Measurements from ENCODE around the gene USH1C.

Gene USH1C

DNA sequence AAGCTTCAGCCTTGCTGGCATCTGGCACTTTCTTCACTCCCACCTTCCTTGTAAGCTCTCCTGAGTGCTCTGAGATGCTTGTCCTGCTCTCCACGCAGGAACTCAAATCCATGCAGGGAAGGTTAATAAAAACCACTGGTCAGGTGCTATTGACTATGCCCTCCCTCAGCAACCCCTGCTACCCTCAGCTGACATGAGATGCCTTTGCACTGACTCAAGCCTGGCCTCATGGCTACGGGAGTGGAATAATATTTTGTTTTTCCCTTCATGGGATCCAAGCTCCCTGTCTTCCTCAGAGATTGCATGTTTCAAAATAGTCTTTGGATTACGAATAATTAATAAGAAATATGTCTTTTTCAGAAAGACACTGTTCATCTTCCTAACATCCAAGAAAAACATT is 35.9 kb downstream of the USH1C start:
- H3K9ac ChIP-seq (ENCODE audit: low read depth, low read length): no peak overlapping the region
- H3K4me1 ChIP-seq (ENCODE audit: control insufficient read depth, insufficient read depth, low read length): peaks cover 4% of the 10 kb centered on the region
- H3K4me2 ChIP-seq (ENCODE audit: low read length): no peak overlapping the region
- H3K36me3 ChIP-seq (ENCODE audit: insufficient read depth, low read length): no peaks in the 10 kb centered on the region
- H3K27me3 ChIP-seq (ENCODE audit: control insufficient read depth, insufficient read depth, low read length): peaks cover 73% of the 10 kb centered on the region
- H3K4me3 ChIP-seq (ENCODE audit: low read length): no peak overlapping the region
- no peaks in the 10 kb centered on the region for H3K9me3 ChIP-seq (replicated peaks; ENCODE audit: low read length)

DNA sequence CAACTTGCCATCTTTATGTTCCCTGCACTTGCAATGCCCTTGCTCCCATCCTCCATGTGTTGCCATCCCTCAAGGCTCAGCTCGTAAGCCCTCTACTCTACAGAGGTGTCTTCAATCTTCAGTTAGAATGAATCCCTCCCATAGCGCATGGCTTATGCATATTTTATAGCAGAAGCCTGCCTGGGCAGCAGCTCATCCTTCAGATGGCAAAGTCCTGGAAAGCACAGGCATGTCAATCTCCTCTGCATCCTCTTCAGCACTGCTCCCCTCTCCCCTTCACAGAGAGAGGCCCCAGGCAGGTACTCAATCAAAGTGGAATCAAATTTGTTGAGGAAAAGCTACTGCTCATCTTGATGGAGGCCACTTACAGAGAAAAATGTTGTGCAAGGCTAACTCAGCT is 36.4 kb downstream of the USH1C start:
- Histone ChIP-seq H3K4me2 (ENCODE audit: low read length) (no peak overlapping the region), H3K9me3 (replicated peaks; ENCODE audit: low read length) (no peaks in the 10 kb centered on the region), H3K9ac (ENCODE audit: low read depth, low read length) (no peak overlapping the region), H3K27me3 (ENCODE audit: control insufficient read depth, insufficient read depth, low read length) (peaks cover 73% of the 10 kb centered on the region), H3K4me3 (ENCODE audit: low read length) (no peak overlapping the region), H3K4me1 (ENCODE audit: control insufficient read depth, insufficient read depth, low read length) (peaks cover 4% of the 10 kb centered on the region), H3K36me3 (ENCODE audit: insufficient read depth, low read length) (no peaks in the 10 kb centered on the region)

DNA sequence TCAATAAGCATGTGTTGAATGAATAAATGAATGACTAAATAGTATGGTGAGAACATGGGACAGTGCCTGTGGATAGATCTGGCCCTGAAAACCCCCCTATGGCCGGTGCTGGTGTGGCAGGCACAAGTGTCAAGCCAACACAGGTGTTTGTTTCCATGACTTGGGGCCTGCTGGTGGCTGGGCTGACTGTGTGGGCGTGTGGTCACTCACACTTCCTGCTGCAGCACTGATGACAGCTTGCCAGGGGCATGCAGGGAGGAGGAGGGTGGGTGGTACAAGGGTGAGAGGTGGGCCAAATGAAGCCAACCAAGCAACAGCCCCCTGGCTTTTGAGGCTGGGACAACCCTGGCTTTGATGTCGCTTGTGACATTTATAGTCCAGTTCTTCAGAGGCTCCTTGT is 37.3 kb downstream of the USH1C start:
- H3K4me1 ChIP-seq (ENCODE audit: control insufficient read depth, insufficient read depth, low read length): peaks cover 4% of the 10 kb centered on the region
- no peak overlapping the region for H3K4me2 ChIP-seq (ENCODE audit: low read length)
- H3K4me3 ChIP-seq (ENCODE audit: low read length): no peak overlapping the region

DNA sequence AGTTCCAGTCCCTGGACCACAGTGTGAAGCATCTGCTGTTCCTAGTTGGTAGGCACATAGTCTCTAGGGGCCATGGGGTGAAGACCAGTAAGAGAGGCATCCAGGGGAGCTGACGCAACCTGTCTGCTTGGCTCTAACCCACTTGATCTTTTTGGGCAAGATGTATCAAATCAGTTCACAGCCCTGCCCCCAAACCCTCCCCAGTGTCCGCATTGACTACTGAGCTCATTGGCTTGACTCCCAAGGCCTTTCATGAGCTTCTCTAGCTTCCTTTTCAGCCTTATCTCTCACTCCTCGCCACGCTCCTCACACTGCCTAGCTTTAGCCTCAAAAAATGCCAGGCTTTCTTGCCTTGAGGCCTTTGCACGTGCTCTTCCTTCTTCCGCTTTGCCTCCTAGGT is 37.9 kb downstream of the USH1C start:
- Histone ChIP-seq H3K4me2 (ENCODE audit: low read length) (no peak overlapping the region), H3K9ac (ENCODE audit: low read depth, low read length) (no peak overlapping the region), H3K4me3 (ENCODE audit: low read length) (no peak overlapping the region), H3K36me3 (ENCODE audit: insufficient read depth, low read length) (no peaks in the 10 kb centered on the region), H3K27me3 (ENCODE audit: control insufficient read depth, insufficient read depth, low read length) (peaks cover 72% of the 10 kb centered on the region), H3K9me3 (replicated peaks; ENCODE audit: low read length) (no peaks in the 10 kb centered on the region), H3K4me1 (ENCODE audit: control insufficient read depth, insufficient read depth, low read length) (peaks cover 4% of the 10 kb centered on the region)

More for the DNA sequence above, 37.3 kb downstream of the USH1C start:
- no peaks in the 10 kb centered on the region for H3K36me3 ChIP-seq (ENCODE audit: insufficient read depth, low read length)
- peaks cover 73% of the 10 kb centered on the region for H3K27me3 ChIP-seq (ENCODE audit: control insufficient read depth, insufficient read depth, low read length)
- H3K9me3 ChIP-seq (replicated peaks; ENCODE audit: low read length): no peaks in the 10 kb centered on the region
- H3K9ac ChIP-seq (ENCODE audit: low read depth, low read length): no peak overlapping the region

DNA sequence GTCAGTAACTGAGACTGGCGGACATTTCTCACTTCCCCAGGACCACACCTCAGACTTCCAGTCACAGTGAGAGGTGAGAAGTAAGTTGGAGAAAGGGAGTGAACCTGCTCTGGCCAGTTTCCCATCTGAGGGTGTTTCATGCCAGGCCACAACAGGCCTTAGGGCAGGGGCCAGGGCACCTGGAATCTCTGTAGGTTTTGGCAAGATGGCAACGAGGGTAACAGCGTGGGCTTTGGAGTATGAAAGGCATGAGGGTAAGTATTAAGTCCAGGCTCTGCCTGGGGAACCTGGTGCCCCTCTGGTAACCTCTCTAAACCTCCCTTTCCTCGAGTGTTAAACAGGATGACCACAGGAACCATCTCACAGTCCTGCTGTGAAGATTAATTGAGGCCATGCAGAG is 39.1 kb downstream of the USH1C start:
- Histone ChIP-seq H3K9me3 (replicated peaks; ENCODE audit: low read length) (no peaks in the 10 kb centered on the region), H3K4me3 (ENCODE audit: low read length) (no peak overlapping the region), H3K4me1 (ENCODE audit: control insufficient read depth, insufficient read depth, low read length) (peaks cover 4% of the 10 kb centered on the region), H3K4me2 (ENCODE audit: low read length) (no peak overlapping the region), H3K36me3 (ENCODE audit: insufficient read depth, low read length) (no peaks in the 10 kb centered on the region), H3K9ac (ENCODE audit: low read depth, low read length) (no peak overlapping the region), H3K27me3 (ENCODE audit: control insufficient read depth, insufficient read depth, low read length) (peaks cover 73% of the 10 kb centered on the region)

DNA sequence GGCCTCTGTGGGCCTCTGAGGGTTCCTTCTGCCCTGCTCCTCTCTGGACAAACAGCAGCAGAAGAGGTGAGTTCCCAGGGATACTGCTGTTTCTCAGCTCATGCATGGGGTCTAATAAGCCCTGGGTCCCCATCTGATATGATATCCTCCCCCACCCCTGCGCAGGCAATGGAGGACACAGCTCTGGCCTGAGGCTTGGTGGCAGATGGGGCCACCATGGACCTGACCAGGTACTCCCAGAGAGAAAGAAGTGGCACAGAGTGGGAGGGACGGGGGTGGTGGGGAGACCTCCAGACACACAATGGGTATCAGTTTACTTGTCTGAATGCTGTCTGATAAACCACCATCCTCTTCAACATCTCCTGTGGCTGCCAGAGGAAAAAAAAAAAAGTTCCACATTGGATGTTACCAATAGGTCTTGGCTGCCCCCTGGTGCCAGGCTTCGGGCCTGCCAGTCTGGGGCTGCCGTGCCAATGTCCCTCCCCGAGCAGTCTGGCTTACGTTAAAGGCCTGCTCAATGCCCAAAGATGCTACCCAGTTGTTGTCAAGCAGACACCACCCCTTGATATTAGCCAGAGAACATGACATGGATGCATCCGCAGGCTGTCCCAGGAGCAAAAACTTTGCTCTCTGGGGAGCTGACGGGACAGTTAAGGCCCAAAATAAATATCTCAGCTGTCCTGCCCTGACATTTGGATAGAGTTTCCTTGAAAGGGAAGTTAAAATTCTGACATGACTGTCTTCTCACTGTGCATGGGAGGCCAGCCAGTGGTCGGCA is 39.7 kb downstream of the USH1C start:
- H3K36me3 ChIP-seq (ENCODE audit: insufficient read depth, low read length): no peaks in the 10 kb centered on the region
- H3K9ac ChIP-seq (ENCODE audit: low read depth, low read length): no peak overlapping the region
- H3K4me1 ChIP-seq (ENCODE audit: control insufficient read depth, insufficient read depth, low read length): peaks cover 4% of the 10 kb centered on the region
- H3K4me2 ChIP-seq (ENCODE audit: low read length): no peak overlapping the region
- H3K4me3 ChIP-seq (ENCODE audit: low read length): no peak overlapping the region
- H3K27me3 ChIP-seq (ENCODE audit: control insufficient read depth, insufficient read depth, low read length): peaks cover 76% of the 10 kb centered on the region
- no peaks in the 10 kb centered on the region for H3K9me3 ChIP-seq (replicated peaks; ENCODE audit: low read length)

DNA sequence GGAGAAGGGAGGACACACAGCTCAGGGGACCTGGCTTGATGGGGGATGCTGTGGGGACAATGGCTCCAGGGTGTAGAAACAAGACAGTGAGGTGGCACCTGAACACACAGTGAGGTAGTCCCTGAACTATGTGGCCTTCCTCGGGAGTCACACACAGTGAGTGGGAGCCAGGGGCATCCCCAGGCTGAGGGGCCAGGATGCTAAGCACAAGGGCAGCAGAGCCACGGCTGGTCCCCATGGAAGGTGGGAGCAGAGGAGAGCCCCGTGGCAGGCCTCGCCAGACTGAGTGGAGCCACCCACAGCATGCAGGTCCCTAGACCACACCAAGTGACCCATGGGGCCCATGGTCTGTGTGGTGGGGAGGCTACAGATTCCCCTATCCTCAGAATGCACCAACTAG is 41.6 kb downstream of the USH1C start:
- no peaks in the 10 kb centered on the region for H3K9me3 ChIP-seq (replicated peaks; ENCODE audit: low read length)
- peaks cover 85% of the 10 kb centered on the region for H3K27me3 ChIP-seq (ENCODE audit: control insufficient read depth, insufficient read depth, low read length)
- H3K9ac ChIP-seq (ENCODE audit: low read depth, low read length): no peak overlapping the region
- H3K4me2 ChIP-seq (ENCODE audit: low read length): no peak overlapping the region
- H3K36me3 ChIP-seq (ENCODE audit: insufficient read depth, low read length): no peaks in the 10 kb centered on the region
- H3K4me3 ChIP-seq (ENCODE audit: low read length): no peak overlapping the region
- no peaks in the 10 kb centered on the region for H3K4me1 ChIP-seq (ENCODE audit: control insufficient read depth, insufficient read depth, low read length)

DNA sequence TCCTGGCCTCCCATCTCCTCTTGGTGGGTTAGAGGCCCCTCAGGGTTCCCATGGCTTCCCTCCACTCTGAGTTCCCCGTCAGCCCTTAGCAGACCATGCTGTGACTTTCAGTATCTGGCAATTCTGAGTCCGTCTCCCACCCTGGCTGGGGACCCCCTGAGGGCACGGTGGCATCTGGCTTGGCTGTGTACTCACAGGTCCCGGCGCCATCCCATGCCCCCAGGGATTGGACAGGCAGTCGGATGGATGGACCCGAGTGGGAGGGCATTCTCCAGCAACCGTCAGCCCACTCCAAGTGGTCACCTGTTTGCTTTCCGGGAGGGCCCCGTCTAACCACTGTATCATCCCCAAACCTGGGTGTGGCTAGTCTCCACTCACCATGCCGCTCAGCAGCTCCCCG is 43.5 kb downstream of the USH1C start:
- Histone ChIP-seq H3K27me3 (ENCODE audit: control insufficient read depth, insufficient read depth, low read length) (peaks cover 84% of the 10 kb centered on the region), H3K9me3 (replicated peaks; ENCODE audit: low read length) (no peaks in the 10 kb centered on the region), H3K36me3 (ENCODE audit: insufficient read depth, low read length) (no peaks in the 10 kb centered on the region), H3K4me2 (ENCODE audit: low read length) (no peak overlapping the region), H3K4me1 (ENCODE audit: control insufficient read depth, insufficient read depth, low read length) (no peaks in the 10 kb centered on the region), H3K9ac (ENCODE audit: low read depth, low read length) (no peak overlapping the region), H3K4me3 (ENCODE audit: low read length) (no peak overlapping the region)

DNA sequence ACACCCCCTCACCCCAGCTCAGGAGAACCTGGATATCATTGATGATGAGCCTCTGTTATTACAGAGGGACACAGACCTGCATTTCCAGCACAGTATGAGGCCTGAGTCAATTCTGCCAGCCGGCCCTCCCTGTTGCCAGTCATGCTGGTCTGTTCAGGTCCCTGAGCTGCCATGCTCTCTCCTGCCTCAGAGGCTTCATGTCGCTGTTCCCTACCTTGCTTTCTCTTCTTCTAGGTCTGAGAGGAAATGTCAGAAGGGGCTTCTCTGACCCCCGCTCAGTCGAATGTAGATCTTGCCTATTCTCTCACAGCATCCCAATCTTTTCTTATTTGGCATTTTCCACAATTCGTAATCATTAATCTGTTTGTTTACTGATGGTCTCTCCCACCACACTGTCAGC is 45.7 kb downstream of the USH1C start:
- no peaks in the 10 kb centered on the region for H3K9me3 ChIP-seq (replicated peaks; ENCODE audit: low read length)
- no peak overlapping the region for H3K4me2 ChIP-seq (ENCODE audit: low read length)
- no peaks in the 10 kb centered on the region for H3K36me3 ChIP-seq (ENCODE audit: insufficient read depth, low read length)
- no peak overlapping the region for H3K4me3 ChIP-seq (ENCODE audit: low read length)
- no peaks in the 10 kb centered on the region for H3K4me1 ChIP-seq (ENCODE audit: control insufficient read depth, insufficient read depth, low read length)
- no peak overlapping the region for H3K9ac ChIP-seq (ENCODE audit: low read depth, low read length)
- peaks cover 92% of the 10 kb centered on the region for H3K27me3 ChIP-seq (ENCODE audit: control insufficient read depth, insufficient read depth, low read length)

DNA sequence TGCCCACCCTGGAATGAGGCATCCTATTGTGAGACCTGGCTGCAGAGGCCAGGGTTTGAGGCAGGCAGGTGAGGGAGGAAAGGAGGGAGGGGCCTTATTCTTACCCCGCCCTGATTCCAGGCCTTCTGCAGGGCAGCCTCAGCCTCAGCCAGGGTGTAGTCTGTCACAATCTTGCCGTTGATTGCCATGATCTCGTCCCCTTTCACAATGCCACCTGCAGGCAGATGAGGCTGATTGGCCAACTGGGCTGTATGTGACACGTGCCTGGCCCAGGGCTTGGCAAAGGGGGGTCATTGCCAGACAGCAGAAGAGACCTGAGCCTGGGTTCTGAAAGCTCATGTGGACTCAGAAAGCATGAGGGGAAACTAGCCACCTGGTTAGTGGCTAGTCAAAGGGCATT is 46.2 kb downstream of the USH1C start:
- peaks cover 90% of the 10 kb centered on the region for H3K27me3 ChIP-seq (ENCODE audit: control insufficient read depth, insufficient read depth, low read length)
- no peaks in the 10 kb centered on the region for H3K9me3 ChIP-seq (replicated peaks; ENCODE audit: low read length)
- no peaks in the 10 kb centered on the region for H3K4me1 ChIP-seq (ENCODE audit: control insufficient read depth, insufficient read depth, low read length)
- H3K36me3 ChIP-seq (ENCODE audit: insufficient read depth, low read length): no peaks in the 10 kb centered on the region
- H3K4me3 ChIP-seq (ENCODE audit: low read length): no peak overlapping the region
- no peak overlapping the region for H3K9ac ChIP-seq (ENCODE audit: low read depth, low read length)
- H3K4me2 ChIP-seq (ENCODE audit: low read length): no peak overlapping the region

DNA sequence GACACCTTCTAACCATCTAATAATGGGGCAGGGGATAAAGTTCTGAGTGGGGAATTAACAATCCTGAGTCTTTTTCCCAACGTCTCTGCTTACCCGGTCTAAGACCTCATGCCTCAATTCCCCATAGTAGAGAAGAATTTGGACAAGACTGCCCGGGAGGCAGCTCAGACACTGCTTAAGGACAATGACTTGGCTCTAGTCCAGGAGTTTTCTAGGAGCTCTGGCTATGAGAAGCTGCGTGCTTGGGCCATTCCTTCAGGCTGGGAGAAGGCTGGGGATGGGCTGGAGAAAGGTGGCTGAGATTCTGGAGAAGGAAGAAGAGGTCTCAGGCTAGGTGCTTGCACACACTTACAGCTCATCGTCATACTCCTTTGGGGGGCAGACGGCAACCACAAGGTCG is 47.8 kb downstream of the USH1C start:
- no peak overlapping the region for H3K9ac ChIP-seq (ENCODE audit: low read depth, low read length)
- H3K4me2 ChIP-seq (ENCODE audit: low read length): no peak overlapping the region
- peaks cover 89% of the 10 kb centered on the region for H3K27me3 ChIP-seq (ENCODE audit: control insufficient read depth, insufficient read depth, low read length)
- no peaks in the 10 kb centered on the region for H3K4me1 ChIP-seq (ENCODE audit: control insufficient read depth, insufficient read depth, low read length)
- no peaks in the 10 kb centered on the region for H3K9me3 ChIP-seq (replicated peaks; ENCODE audit: low read length)
- no peak overlapping the region for H3K4me3 ChIP-seq (ENCODE audit: low read length)
- no peaks in the 10 kb centered on the region for H3K36me3 ChIP-seq (ENCODE audit: insufficient read depth, low read length)

DNA sequence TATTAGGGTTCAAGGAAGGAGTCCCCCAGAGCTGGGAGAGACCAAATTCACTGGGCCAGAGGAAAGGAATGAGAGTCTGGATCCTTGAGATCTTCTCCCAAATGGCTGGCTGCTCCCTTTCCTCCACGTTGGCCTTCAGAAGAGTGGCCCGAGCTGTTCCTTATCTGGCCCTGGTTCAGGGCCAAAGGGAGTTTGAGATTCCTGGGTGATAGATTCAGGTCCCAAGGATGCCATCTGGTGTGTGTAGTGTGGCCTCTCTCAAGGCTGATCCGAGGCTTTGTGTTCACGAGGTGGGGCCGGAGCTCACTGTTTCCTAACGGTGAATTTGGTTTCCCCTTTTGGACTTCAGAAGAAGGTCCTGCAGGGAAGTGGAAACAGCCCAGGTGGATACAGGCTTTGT is 50.2 kb downstream of the USH1C start:
- H3K36me3 ChIP-seq (ENCODE audit: insufficient read depth, low read length): no peaks in the 10 kb centered on the region
- no peak overlapping the region for H3K9ac ChIP-seq (ENCODE audit: low read depth, low read length)
- H3K9me3 ChIP-seq (replicated peaks; ENCODE audit: low read length): no peaks in the 10 kb centered on the region
- no peaks in the 10 kb centered on the region for H3K4me1 ChIP-seq (ENCODE audit: control insufficient read depth, insufficient read depth, low read length)
- H3K27me3 ChIP-seq (ENCODE audit: control insufficient read depth, insufficient read depth, low read length): peaks cover 87% of the 10 kb centered on the region
- no peak overlapping the region for H3K4me2 ChIP-seq (ENCODE audit: low read length)
- H3K4me3 ChIP-seq (ENCODE audit: low read length): no peak overlapping the region
